Measurements from ENCODE around the gene ADAM23.
A peak's percentile ranks its signal among the peaks of the same experiment; 100 is the strongest.

Gene ADAM23

GRCh38 chr2:206422493-206422892 lies 20.8 kb upstream of the ADAM23 start:
- TF ChIP-seq TEAD4 (IDR thresholded peaks at IDR 0.05) (no peak), USF1 (IDR thresholded peaks at IDR 0.05) (no peak), ZBTB7A (IDR thresholded peaks at IDR 0.05; ENCODE audit: low read depth) (no peak), NFIC (IDR thresholded peaks at IDR 0.05) (no peak), TCF12 (IDR thresholded peaks at IDR 0.05; ENCODE audit: low read depth) (no peak), RAD21 (IDR thresholded peaks at IDR 0.05; ENCODE audit: low read depth) (no peak), YY1 (IDR thresholded peaks at IDR 0.05; ENCODE audit: low read depth) (no peak), TAF1 (IDR thresholded peaks at IDR 0.05; ENCODE audit: low read depth) (no peak), EGR1 (IDR thresholded peaks at IDR 0.05) (no peak), FOXM1 (IDR thresholded peaks at IDR 0.05; ENCODE audit: borderline replicate concordance, low read depth) (no peak), CEBPB (IDR thresholded peaks at IDR 0.05) (no peak), CREB1 (IDR thresholded peaks at IDR 0.05; ENCODE audit: low read depth) (no peak), EP300 (IDR thresholded peaks at IDR 0.05; ENCODE audit: borderline replicate concordance) (no peak)
- TF ChIP-seq, protein P1, sequence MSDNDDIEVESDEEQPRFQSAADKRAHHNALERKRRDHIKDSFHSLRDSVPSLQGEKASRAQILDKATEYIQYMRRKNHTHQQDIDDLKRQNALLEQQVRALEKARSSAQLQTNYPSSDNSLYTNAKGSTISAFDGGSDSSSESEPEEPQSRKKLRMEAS (IDR thresholded peaks at IDR 0.05): no peak
- TF ChIP-seq, protein P2, sequence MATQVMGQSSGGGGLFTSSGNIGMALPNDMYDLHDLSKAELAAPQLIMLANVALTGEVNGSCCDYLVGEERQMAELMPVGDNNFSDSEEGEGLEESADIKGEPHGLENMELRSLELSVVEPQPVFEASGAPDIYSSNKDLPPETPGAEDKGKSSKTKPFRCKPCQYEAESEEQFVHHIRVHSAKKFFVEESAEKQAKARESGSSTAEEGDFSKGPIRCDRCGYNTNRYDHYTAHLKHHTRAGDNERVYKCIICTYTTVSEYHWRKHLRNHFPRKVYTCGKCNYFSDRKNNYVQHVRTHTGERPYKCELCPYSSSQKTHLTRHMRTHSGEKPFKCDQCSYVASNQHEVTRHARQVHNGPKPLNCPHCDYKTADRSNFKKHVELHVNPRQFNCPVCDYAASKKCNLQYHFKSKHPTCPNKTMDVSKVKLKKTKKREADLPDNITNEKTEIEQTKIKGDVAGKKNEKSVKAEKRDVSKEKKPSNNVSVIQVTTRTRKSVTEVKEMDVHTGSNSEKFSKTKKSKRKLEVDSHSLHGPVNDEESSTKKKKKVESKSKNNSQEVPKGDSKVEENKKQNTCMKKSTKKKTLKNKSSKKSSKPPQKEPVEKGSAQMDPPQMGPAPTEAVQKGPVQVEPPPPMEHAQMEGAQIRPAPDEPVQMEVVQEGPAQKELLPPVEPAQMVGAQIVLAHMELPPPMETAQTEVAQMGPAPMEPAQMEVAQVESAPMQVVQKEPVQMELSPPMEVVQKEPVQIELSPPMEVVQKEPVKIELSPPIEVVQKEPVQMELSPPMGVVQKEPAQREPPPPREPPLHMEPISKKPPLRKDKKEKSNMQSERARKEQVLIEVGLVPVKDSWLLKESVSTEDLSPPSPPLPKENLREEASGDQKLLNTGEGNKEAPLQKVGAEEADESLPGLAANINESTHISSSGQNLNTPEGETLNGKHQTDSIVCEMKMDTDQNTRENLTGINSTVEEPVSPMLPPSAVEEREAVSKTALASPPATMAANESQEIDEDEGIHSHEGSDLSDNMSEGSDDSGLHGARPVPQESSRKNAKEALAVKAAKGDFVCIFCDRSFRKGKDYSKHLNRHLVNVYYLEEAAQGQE (IDR thresholded peaks at IDR 0.05; ENCODE audit: low read depth): no peak

DNA sequence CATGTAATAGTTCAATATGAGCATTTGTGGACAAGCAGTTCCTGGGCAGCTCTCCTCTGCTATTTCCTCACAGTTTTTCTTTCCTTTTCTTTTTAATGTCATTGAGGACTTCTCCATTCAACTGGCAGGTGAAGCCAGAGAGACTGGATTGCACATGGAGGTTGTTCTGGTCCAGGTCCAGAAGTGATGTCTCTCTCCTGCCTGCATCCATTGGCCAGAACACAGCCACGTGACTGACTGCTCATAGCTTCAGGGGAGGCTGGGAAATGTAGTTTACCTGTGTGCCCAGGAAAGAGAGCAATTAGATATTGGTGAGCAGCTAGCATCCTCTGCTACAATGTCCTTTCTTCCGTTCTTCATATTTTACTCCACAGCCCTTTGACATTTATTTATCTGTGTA lies 20.2 kb upstream of the ADAM23 start:
- TF ChIP-seq NFIC (IDR thresholded peaks at IDR 0.05) (no peak), CREB1 (IDR thresholded peaks at IDR 0.05; ENCODE audit: low read depth) (peak; percentile 46; the same call in 1 of the 2 replicates), TAF1 (IDR thresholded peaks at IDR 0.05; ENCODE audit: low read depth) (no peak), USF1 (IDR thresholded peaks at IDR 0.05) (peak; percentile 96)

- TF ChIP-seq YY1 (IDR thresholded peaks at IDR 0.05; ENCODE audit: low read depth): no peak
- no peak for TF ChIP-seq TCF12 (IDR thresholded peaks at IDR 0.05; ENCODE audit: low read depth)
- TF ChIP-seq, protein P1 (IDR thresholded peaks at IDR 0.05): no peak
- no peak for TF ChIP-seq ZBTB7A (IDR thresholded peaks at IDR 0.05; ENCODE audit: low read depth)
- TF ChIP-seq NFIC (IDR thresholded peaks at IDR 0.05): no peak
- no peak for TF ChIP-seq TAF1 (IDR thresholded peaks at IDR 0.05; ENCODE audit: low read depth)
- no peak for TF ChIP-seq EP300 (IDR thresholded peaks at IDR 0.05; ENCODE audit: borderline replicate concordance)
- TF ChIP-seq FOXM1 (IDR thresholded peaks at IDR 0.05; ENCODE audit: borderline replicate concordance, low read depth): no peak
- TF ChIP-seq EGR1 (IDR thresholded peaks at IDR 0.05): no peak
- no peak for TF ChIP-seq RAD21 (IDR thresholded peaks at IDR 0.05; ENCODE audit: low read depth)
- TF ChIP-seq, protein P2 (IDR thresholded peaks at IDR 0.05; ENCODE audit: low read depth): no peak
- TF ChIP-seq TEAD4 (IDR thresholded peaks at IDR 0.05): no peak
- no peak for TF ChIP-seq CEBPB (IDR thresholded peaks at IDR 0.05)
- TF ChIP-seq USF1 (IDR thresholded peaks at IDR 0.05): no peak
- TF ChIP-seq CREB1 (IDR thresholded peaks at IDR 0.05; ENCODE audit: low read depth): no peak
These were observed 19.2 kb upstream of the ADAM23 start for GRCh38 chr2:206424134-206424533.

GRCh38 chr2:206428783-206429182 lies 14.5 kb upstream of the ADAM23 start:
- TF ChIP-seq TCF12 (IDR thresholded peaks at IDR 0.05; ENCODE audit: low read depth) (no peak), CEBPB (IDR thresholded peaks at IDR 0.05) (no peak), ZBTB7A (IDR thresholded peaks at IDR 0.05; ENCODE audit: low read depth) (no peak), TAF1 (IDR thresholded peaks at IDR 0.05; ENCODE audit: low read depth) (no peak), USF1 (IDR thresholded peaks at IDR 0.05) (no peak), TEAD4 (IDR thresholded peaks at IDR 0.05) (no peak)
- TF ChIP-seq, protein P1 (IDR thresholded peaks at IDR 0.05): no peak

GRCh38 chr2:206430452-206430851 lies 12.9 kb upstream of the ADAM23 start:
- no peak for TF ChIP-seq EP300 (IDR thresholded peaks at IDR 0.05; ENCODE audit: borderline replicate concordance)
- no peak for TF ChIP-seq TAF1 (IDR thresholded peaks at IDR 0.05; ENCODE audit: low read depth)
- TF ChIP-seq, protein P1 (IDR thresholded peaks at IDR 0.05): no peak
- no peak for TF ChIP-seq TCF12 (IDR thresholded peaks at IDR 0.05; ENCODE audit: low read depth)
- TF ChIP-seq RAD21 (IDR thresholded peaks at IDR 0.05; ENCODE audit: low read depth): no peak
- TF ChIP-seq NFIC (IDR thresholded peaks at IDR 0.05): no peak
- TF ChIP-seq, protein P2 (IDR thresholded peaks at IDR 0.05; ENCODE audit: low read depth): no peak

All from Ishikawa (cell line).